PFSK-1 (cell line): ENCODE data around the gene TUT1.

Experiments used
- POLR2AphosphoS5 ChIP-seq: IDR thresholded peaks from 2 replicates; pipeline ENCODE4 v1.6.1; 2012; ENCODE audit warnings: low read depth, mild to moderate bottlenecking, control low read depth, low read length, moderate library complexity
- REST ChIP-seq, 2 experiments: IDR thresholded peaks; 2 replicates each; pipeline versions ENCODE4 v1.6.1 to v1.8.0; 2011 to 2012; ENCODE audit warnings: low read depth in 2 of 2, low read length in 2 of 2, control low read depth in 1 of 2, inconsistent platforms in 1 of 2, mild to moderate bottlenecking in 1 of 2, moderate library complexity in 1 of 2; ENCODE audit not compliant: insufficient read depth in 1 of 2
- SIN3A ChIP-seq: IDR thresholded peaks from 2 replicates; pipeline ENCODE4 v1.6.1; 2012; ENCODE audit warnings: mild to moderate bottlenecking, low read length, moderate library complexity, borderline replicate concordance; ENCODE audit not compliant: insufficient read depth

- TF ChIP-seq REST (IDR thresholded peaks at IDR 0.05; ENCODE audit: insufficient read depth in 1 of 2, low read depth in 2 of 2, low read length in 2 of 2) (no peak), POLR2AphosphoS5 (no peak), SIN3A (no peak)
These were observed 14.1 kb upstream of the TUT1 start for GRCh38 chr11:62605467-62605866.
